Suprapubic skin (tissue), 4 donors: Measurements from ENCODE around the gene HAPLN3.

Experiments
- CTCF ChIP-seq, 2 donors: fragments of 200-600 bp in 1 of 2; fragments of 450-650 bp in 1 of 2; sonication (generic) in 1 of 2; IDR thresholded peaks; one replicate each; pipeline ENCODE4 v1.5.1; 2016 to 2019; ENCODE audit warnings: antibody characterized with exemption in 2 of 2, mild to moderate bottlenecking in 1 of 2, moderate library complexity in 1 of 2
- POLR2A ChIP-seq, 2 donors: fragments of 450-650 bp; IDR thresholded peaks; one replicate each; pipeline ENCODE4 v1.6.1; 2017; ENCODE audit warnings: antibody characterized with exemption in 2 of 2, mild to moderate bottlenecking in 2 of 2, moderate library complexity in 2 of 2
- POLR2AphosphoS5 ChIP-seq, 3 donors: sonication (generic); formaldehyde crosslinking; IDR thresholded peaks; one replicate each; pipeline ENCODE4 v1.6.1; 2017; ENCODE audit warnings: antibody characterized with exemption in 3 of 3

DNA sequence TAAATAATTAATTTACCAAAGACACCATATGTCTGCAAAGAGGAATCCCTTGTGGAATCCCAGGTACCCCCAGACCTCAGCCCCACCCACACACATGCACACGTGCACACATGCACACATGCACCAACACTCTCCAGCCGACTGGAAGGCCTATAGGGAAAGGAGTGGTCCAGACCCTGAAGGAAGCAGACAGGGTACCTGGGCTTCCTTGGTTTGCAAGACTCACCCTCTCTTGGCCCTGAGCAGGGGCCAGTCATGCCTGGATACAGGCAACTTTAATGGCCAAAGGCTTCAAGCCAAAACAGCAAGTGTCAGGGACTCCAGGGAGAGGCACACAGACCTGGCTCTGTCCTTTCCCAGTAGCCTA lies 8.9 kb upstream of the HAPLN3 start:
- peak in 1 of 2 donors; percentile 0 for TF ChIP-seq POLR2A (IDR thresholded peaks at IDR 0.05)
- TF ChIP-seq POLR2AphosphoS5 (IDR thresholded peaks at IDR 0.05), result no peak
- no peak for TF ChIP-seq CTCF (IDR thresholded peaks at IDR 0.05)
